T47D (cell line): ENCODE measurements around the gene KMT2B.

Source experiments
- DNase-seq, 2 experiments: peaks; one replicate each; pipeline versions ENCODE4 v3.0.0 to v3.0.0-alpha.2; 2011 to 2012; ENCODE audit warnings: low read depth in 1 of 2, low spot score in 1 of 2
- JUND ChIP-seq: IDR thresholded peaks from 2 replicates; pipeline ENCODE4 v1.6.1; 2012; ENCODE audit warnings: low read depth
- in situ Hi-C: cut with HindIII; loops from 2 replicates; pipeline ENCODE4 v1.10.0; 2016; ENCODE audit warnings: low sequenced_read_pairs, low pct_unique_long_range_greater_than_20kb

The KMT2B gene

DNA sequence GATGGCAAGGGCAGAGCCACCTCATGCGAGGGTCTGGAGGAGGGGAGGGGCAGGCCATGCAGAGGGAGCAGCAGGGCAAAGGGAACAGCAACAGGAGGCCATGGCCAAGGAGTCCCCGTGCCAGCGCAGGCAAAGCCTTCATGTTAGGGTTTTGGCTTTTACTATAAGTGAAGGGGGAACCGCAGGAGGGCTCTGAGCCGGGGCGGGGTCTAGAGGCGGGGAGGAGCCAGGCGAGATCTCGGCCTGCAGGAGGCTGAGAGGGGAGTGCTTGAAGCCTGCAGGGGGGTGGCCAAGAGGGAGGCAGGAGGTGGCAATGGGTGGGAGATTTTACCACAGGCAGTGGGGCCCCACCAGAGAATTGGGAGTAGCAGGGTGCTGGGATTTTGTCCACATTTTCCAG is 63.8 kb downstream of the KMT2B start:
- no peak for DNase-seq
- TF ChIP-seq JUND: no peak
- in situ Hi-C loops: no loop called here

DNA sequence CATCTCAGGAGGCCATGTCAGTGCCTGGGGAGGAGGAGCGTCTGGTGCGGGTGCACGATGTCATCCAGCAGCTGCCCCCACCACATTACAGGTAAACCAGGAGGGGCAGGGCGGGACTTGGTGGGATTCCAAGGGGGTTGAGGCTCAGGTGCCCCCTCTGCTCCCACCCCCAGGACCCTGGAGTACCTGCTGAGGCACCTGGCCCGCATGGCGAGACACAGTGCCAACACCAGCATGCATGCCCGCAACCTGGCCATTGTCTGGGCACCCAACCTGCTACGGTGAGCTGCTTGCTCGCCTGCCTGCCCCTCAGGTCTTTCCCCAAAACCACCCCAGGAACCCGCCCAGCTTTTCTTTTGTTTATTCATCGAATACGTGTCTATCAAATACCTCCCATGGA is 64.8 kb downstream of the KMT2B start:
- in situ Hi-C loops: no loop called here
- DNase-seq: no peak
- no peak for TF ChIP-seq JUND

DNA sequence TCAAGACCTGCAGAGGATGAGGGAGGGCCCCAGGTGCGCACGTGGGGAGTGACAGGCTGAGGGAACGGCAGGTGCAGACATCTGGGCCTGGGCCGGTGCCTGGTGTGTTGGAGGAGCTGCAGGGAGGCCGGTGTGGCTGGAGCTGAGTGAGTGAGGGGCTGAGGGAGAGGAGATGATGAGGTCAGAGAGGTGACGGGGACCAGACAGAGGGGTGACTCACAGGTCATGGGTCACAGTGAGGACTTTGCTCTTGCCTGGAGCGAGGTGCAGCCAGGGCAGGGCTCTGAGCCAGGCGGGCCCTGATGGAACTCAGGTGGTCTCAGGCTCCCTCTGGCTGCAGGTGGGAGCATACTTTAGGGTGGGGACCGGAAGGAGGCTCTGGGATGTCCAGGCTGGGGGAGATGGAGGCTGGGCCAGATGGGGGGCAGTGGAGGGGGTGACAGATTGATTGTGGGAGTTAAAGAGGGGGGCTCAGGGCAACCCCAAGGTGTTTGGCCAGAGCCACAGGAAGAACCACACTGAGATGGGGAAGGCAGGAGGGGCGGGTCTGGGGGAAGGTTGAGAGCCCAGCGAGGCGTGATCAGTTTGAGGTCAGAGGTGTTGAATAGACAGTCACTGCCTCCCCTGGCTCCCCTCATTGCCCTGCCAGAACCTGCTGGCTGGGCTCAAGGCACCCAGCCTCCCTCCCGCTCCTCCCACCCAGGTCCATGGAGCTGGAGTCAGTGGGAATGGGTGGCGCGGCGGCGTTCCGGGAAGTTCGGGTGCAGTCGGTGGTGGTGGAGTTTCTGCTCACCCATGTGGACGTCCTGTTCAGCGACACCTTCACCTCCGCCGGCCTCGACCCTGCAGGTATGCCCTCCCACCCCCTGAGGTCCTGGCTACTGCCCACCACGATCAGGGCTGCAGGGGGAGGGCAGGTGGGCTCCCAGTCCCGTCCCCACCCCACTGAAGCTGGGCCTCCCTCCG is 65.9 kb downstream of the KMT2B start:
- in situ Hi-C loops: no loop called here
- TF ChIP-seq JUND: no peak
- DNase-seq: no peak

DNA sequence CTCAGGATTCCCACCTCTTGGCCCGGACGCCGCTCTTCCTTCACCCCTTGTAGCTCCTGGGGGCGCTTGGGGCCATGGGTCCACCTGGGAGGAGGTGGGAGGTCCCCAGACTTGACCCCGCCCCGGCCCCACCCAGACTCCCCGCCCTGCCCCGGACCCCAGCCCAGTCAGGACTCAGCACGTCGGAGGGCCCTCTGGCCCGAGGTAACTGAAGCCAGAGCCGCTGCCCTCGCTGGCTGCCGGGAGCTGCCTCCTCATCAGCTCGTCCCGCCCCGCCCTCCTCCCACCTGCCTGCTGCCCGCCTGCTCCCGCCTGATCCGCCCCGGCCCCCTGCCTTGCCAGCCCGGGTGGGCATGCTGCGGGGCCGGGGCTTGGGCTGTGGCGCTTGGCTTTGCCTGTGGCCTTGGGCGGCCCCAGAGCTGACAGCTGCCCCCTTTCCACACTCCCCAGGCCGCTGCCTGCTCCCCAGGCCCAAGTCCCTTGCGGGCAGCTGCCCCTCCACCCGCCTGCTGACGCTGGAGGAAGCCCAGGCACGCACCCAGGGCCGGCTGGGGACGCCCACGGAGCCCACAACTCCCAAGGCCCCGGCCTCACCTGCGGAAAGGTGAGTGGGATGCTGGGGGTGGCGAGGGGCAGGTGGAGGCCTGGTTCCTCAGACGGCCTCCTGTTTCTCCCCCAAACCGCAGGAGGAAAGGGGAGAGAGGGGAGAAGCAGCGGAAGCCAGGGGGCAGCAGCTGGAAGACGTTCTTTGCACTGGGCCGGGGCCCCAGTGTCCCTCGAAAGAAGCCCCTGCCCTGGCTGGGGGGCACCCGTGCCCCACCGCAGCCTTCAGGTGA is 66.9 kb downstream of the KMT2B start:
- no peak for DNase-seq
- no peak for TF ChIP-seq JUND
- in situ Hi-C loops: no loop called here

DNA sequence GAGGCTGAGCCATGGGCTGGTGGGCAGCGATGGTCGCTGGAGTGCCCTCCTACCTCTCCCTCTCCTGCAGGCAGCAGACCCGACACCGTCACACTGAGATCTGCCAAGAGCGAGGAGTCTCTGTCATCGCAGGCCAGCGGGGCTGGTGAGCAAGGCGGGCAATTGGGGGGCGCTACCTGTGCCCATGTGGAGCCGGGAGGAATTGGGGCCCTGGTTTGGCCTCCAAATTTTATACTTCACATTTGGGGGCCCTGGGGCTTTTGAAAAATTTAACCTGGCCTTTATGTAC is 67.5 kb downstream of the KMT2B start:
- no peak for DNase-seq
- in situ Hi-C loops: no loop called here
- TF ChIP-seq JUND: no peak

DNA sequence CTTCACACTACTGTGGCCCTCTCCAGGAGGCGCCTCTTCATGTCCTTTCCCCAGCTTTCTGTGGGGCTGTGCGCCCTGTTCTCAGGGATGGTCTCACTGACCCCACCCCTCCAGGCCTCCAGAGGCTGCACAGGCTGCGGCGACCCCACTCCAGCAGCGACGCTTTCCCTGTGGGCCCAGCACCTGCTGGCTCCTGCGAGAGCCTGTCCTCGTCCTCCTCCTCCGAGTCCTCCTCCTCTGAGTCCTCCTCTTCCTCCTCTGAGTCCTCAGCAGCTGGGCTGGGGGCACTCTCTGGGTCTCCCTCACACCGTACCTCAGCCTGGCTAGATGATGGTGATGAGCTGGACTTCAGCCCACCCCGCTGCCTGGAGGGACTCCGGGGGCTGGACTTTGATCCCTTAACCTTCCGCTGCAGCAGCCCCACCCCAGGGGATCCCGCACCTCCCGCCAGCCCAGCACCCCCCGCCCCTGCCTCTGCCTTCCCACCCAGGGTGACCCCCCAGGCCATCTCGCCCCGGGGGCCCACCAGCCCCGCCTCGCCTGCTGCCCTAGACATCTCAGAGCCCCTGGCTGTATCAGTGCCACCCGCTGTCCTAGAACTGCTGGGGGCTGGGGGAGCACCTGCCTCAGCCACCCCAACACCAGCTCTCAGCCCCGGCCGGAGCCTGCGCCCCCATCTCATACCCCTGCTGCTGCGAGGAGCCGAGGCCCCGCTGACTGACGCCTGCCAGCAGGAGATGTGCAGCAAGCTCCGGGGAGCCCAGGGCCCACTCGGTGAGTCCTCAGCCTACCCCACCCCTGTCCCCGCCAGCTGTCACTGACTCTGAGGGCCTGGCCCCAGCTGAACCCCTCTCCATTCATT is 68.7 kb downstream of the KMT2B start:
- TF ChIP-seq JUND: no peak
- DNase-seq: no peak
- in situ Hi-C loops: no loop called here

DNA sequence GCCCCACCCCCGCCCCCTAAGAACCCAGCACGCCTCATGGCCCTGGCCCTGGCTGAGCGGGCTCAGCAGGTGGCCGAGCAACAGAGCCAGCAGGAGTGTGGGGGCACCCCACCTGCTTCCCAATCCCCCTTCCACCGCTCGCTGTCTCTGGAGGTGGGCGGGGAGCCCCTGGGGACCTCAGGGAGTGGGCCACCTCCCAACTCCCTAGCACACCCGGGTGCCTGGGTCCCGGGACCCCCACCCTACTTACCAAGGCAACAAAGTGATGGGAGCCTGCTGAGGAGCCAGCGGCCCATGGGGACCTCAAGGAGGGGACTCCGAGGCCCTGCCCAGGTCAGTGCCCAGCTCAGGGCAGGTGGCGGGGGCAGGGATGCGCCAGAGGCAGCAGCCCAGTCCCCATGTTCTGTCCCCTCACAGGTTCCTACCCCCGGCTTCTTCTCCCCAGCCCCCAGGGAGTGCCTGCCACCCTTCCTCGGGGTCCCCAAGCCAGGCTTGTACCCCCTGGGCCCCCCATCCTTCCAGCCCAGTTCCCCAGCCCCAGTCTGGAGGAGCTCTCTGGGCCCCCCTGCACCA is 69.5 kb downstream of the KMT2B start:
- DNase-seq: no peak
- no peak for TF ChIP-seq JUND
- in situ Hi-C loops: no loop called here
